K562 (cell line): Measurements from ENCODE around the gene BSCL2. TPM values are rescaled to one million over a fixed set of nuclear protein-coding genes. Genes with fewer than 3 reads are reported as not detected.

ENCODE experiments used
- BRF1 ChIP-seq: IDR thresholded peaks from 3 replicates; pipeline ENCODE4 v1.6.1; 2011; ENCODE audit warnings: borderline replicate concordance, mild to moderate bottlenecking; ENCODE audit not compliant: insufficient read length; ENCODE audit errors: extremely low read depth
- ETS1 ChIP-seq: conservative IDR thresholded peaks from 2 replicates; pipeline ENCODE4 v1.6.1; 2011; ENCODE audit warnings: low read depth, mild to moderate bottlenecking, low read length; ENCODE audit not compliant: control insufficient read depth
- IRF2 ChIP-seq: sonication (generic); formaldehyde crosslinking; IDR thresholded peaks from 2 replicates; pipeline ENCODE4 v1.8.1; 2022; ENCODE audit warnings: mild to moderate bottlenecking, missing genetic modification reagents
- JUN ChIP-seq, 2 experiments: sonication (generic) in 1 of 2; formaldehyde crosslinking in 1 of 2; IDR thresholded peaks; 2 replicates each; pipeline versions ENCODE4 v1.6.1 to v1.8.0; 2012 to 2022; ENCODE audit warnings: borderline replicate concordance in 2 of 2, mild to moderate bottlenecking in 2 of 2, improper control_type of control experiment in 1 of 2, low read depth in 1 of 2, low read length in 1 of 2, missing genetic modification reagents in 1 of 2
- KLF10 ChIP-seq: fragments of 250-450 bp; sonication (Bioruptor Pico); IDR thresholded peaks from 2 replicates; pipeline ENCODE4 v1.6.1; 2021; ENCODE audit warnings: matching md5 sums
- NCOA6 ChIP-seq: fragments of 450-650 bp; IDR thresholded peaks from 2 replicates; pipeline ENCODE4 v1.6.1; 2017; ENCODE audit warnings: mild to moderate bottlenecking
- POLR2H ChIP-seq: IDR thresholded peaks from 2 replicates; pipeline ENCODE4 v1.6.1; 2016; ENCODE audit warnings: missing genetic modification characterization, low read depth, mild to moderate bottlenecking, control low read depth, missing compliant biosample characterization, moderate library complexity
- SMARCA5 ChIP-seq: fragments of 450-650 bp; IDR thresholded peaks from 2 replicates; pipeline ENCODE4 v1.6.1; 2016
- ZNF121 ChIP-seq: sonication (generic); formaldehyde crosslinking; conservative IDR thresholded peaks from 2 replicates; pipeline ENCODE4 v1.8.0; 2022; ENCODE audit warnings: missing genetic modification reagents
- ZNF274 ChIP-seq: IDR thresholded peaks from 2 replicates; pipeline ENCODE4 v1.6.1; 2011; ENCODE audit warnings: low read depth, mild to moderate bottlenecking, low read length, moderate library complexity, borderline replicate concordance
- ZNF696 ChIP-seq: fragments of 250-450 bp; sonication (Bioruptor Pico); conservative IDR thresholded peaks from 2 replicates; pipeline ENCODE4 v1.4.0; 2020; ENCODE audit warnings: mild to moderate bottlenecking, moderate library complexity
- polyA plus RNA-seq, 8 experiments: library from polyadenylated mRNA; depleted of rRNA in 4 of 8; stranded (reverse) in 5 of 8; unstranded in 3 of 8; fragments of >200 nt; fragmentation: Nextera tagmentation in 2 of 8; fragmentation: Illumina TruSeq in 1 of 8; extraction: Ambion mirVana in 2 of 8; extraction: Trizol in 1 of 8; gene quantifications; 2 replicates each; pipeline versions ENCODE4 v1.2.1 to v1.2.3, GENCODE V29; 2011 to 2014; ENCODE audit warnings: inconsistent platforms in 1 of 8, missing spikeins in 1 of 8
- total RNA-seq, 7 experiments: library from RNA; depleted of rRNA in 6 of 7; stranded (reverse); fragments of >200 nt in 6 of 7; fragmentation: Illumina TruSeq in 2 of 7; extraction: Trizol in 2 of 7; gene quantifications; 2 replicates each; pipeline versions ENCODE4 v1.2.1 to v1.2.3, GENCODE V29; 2011 to 2021; ENCODE audit warnings: low replicate concordance in 1 of 7
- TF ChIP-seq, protein P1 (sequence below): fragments of 450-650 bp; formaldehyde crosslinking; IDR thresholded peaks from 2 replicates; pipeline ENCODE4 v1.4.0; 2022; ENCODE audit warnings: missing genetic modification characterization
- TF ChIP-seq, protein P2 (sequence below): sonication (generic); formaldehyde crosslinking; IDR thresholded peaks from 2 replicates; pipeline ENCODE4 v1.8.0; 2023; ENCODE audit warnings: missing genetic modification reagents, mild to moderate bottlenecking, borderline replicate concordance

The BSCL2 gene
- total and polyA plus RNA-seq, 9 of the 15 experiments (the other 6 are each of a cell fraction or from before 2014, with no cell fraction given), result 18.9 to 51.7 (median 35.2) TPM

DNA sequence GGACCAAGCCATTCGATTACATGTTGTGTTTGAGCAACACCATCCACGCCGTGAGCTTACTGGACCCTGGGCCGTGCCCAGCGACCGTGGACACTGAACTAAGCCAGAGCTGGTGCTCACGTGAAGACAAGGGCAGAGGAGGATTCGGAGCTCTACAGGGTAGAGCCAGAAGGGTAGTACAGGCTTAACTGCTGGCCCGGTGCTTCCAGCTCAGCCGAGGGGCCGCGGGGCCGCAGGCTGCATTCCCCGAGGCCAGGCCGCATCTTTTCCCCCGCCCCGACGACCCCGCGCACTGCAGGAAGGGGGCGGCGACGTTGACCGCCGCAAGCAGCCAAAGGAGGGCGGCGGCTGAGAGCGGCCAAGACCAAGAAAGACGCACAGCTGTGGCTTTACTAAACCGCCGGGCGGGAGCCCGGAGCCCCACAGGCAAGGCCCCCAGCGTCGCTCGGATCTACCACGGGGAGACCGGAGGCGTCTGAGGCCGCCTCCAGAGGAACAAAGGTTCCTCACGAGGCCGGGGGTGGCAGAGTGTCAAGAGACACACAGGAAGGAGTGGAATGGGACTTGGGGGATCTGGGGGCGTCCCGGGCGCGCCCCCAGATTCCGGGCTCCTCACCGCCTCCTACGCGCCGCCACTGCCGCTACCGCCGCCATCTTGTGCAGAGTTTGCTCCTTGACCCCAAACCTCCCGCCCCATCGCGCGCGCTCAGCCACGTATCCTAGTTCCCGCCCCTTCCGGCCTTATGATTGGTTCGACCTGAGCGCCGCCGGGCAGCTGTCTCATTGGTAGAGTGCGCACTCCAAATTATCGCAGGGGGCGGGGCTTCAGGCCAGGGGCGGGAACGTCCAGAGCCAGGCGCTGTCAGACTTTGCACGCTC, 61.0 kb downstream of the BSCL2 start, which contains the start of gene GANAB (continued):
- TF ChIP-seq, protein P1, sequence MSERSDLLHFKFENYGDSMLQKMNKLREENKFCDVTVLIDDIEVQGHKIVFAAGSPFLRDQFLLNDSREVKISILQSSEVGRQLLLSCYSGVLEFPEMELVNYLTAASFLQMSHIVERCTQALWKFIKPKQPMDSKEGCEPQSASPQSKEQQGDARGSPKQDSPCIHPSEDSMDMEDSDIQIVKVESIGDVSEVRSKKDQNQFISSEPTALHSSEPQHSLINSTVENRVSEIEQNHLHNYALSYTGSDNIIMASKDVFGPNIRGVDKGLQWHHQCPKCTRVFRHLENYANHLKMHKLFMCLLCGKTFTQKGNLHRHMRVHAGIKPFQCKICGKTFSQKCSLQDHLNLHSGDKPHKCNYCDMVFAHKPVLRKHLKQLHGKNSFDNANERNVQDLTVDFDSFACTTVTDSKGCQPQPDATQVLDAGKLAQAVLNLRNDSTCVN (CRISPR knock-in tag), result no peak
- 0 out of 2 replicates have a peak, but pooled peaks have one; percentile 13 for TF ChIP-seq ZNF696 (CRISPR knock-in tag)
- TF ChIP-seq IRF2 (CRISPR knock-in tag), result no peak
- TF ChIP-seq BRF1, result no peak
- no peak for TF ChIP-seq ZNF274
- no peak for TF ChIP-seq ZNF121
- TF ChIP-seq SMARCA5, result no peak
- no peak for TF ChIP-seq JUN (IDR thresholded peaks at IDR 0.05; ENCODE audit: borderline replicate concordance, low read depth, low read length)
- TF ChIP-seq JUN (CRISPR knock-in tag; IDR thresholded peaks at IDR 0.05; ENCODE audit: borderline replicate concordance), result no peak
- TF ChIP-seq, protein P2, sequence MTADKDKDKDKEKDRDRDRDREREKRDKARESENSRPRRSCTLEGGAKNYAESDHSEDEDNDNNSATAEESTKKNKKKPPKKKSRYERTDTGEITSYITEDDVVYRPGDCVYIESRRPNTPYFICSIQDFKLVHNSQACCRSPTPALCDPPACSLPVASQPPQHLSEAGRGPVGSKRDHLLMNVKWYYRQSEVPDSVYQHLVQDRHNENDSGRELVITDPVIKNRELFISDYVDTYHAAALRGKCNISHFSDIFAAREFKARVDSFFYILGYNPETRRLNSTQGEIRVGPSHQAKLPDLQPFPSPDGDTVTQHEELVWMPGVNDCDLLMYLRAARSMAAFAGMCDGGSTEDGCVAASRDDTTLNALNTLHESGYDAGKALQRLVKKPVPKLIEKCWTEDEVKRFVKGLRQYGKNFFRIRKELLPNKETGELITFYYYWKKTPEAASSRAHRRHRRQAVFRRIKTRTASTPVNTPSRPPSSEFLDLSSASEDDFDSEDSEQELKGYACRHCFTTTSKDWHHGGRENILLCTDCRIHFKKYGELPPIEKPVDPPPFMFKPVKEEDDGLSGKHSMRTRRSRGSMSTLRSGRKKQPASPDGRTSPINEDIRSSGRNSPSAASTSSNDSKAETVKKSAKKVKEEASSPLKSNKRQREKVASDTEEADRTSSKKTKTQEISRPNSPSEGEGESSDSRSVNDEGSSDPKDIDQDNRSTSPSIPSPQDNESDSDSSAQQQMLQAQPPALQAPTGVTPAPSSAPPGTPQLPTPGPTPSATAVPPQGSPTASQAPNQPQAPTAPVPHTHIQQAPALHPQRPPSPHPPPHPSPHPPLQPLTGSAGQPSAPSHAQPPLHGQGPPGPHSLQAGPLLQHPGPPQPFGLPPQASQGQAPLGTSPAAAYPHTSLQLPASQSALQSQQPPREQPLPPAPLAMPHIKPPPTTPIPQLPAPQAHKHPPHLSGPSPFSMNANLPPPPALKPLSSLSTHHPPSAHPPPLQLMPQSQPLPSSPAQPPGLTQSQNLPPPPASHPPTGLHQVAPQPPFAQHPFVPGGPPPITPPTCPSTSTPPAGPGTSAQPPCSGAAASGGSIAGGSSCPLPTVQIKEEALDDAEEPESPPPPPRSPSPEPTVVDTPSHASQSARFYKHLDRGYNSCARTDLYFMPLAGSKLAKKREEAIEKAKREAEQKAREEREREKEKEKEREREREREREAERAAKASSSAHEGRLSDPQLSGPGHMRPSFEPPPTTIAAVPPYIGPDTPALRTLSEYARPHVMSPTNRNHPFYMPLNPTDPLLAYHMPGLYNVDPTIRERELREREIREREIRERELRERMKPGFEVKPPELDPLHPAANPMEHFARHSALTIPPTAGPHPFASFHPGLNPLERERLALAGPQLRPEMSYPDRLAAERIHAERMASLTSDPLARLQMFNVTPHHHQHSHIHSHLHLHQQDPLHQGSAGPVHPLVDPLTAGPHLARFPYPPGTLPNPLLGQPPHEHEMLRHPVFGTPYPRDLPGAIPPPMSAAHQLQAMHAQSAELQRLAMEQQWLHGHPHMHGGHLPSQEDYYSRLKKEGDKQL (CRISPR knock-in tag), result no peak
- TF ChIP-seq ETS1, result peak; percentile 74
- no peak for TF ChIP-seq KLF10 (CRISPR knock-in tag)
- TF ChIP-seq NCOA6, result no peak
- peak; percentile 86 for TF ChIP-seq POLR2H
